NCI-H82 treated with DMSO at 0.1 percent for 48 hours (cell line): ENCODE data around the gene OPTN.
"Not testable (repeated sequence)": the region's sequence is repeated elsewhere in the genome, so short reads cannot be mapped to it uniquely, and the experiment has no call there.

Experiments
- DNase-seq: peaks from one replicate; lab custom pipeline; 2025; ENCODE audit not compliant: unreplicated experiment; lab: John Stamatoyannopoulos, UW

The OPTN gene

GRCh38 chr10:13089345-13089744 is 10.6 kb upstream of the OPTN start:
- DNase-seq: no peak

GRCh38 chr10:13090289-13090688 is 9.7 kb upstream of the OPTN start:
- no peak for DNase-seq

GRCh38 chr10:13091801-13092200 is 8.2 kb upstream of the OPTN start:
- DNase-seq: no peak

GRCh38 chr10:13092291-13093102 is 7.5 kb upstream of the OPTN start:
- DNase-seq: no peak

GRCh38 chr10:13094082-13094481 is 5.9 kb upstream of the OPTN start:
- not testable (repeated sequence) for DNase-seq

- no peak for DNase-seq
Observed at GRCh38 chr10:13095094-13095493, 4.9 kb upstream of the OPTN start.

GRCh38 chr10:13095929-13096328 is 4.0 kb upstream of the OPTN start:
- no peak for DNase-seq

GRCh38 chr10:13099144-13099665 is 758 bp upstream of the OPTN start:
- DNase-seq: peak; percentile 53

- DNase-seq: no peak
Observed at GRCh38 chr10:13100349-13101294, 659 bp downstream of the OPTN start.

GRCh38 chr10:13102002-13102794 is 2.2 kb downstream of the OPTN start:
- DNase-seq: no peak

- DNase-seq: no peak
Observed at GRCh38 chr10:13103554-13103953, 3.6 kb downstream of the OPTN start.

GRCh38 chr10:13104697-13105096 is 4.7 kb downstream of the OPTN start:
- no peak for DNase-seq

GRCh38 chr10:13105184-13105583 is 5.2 kb downstream of the OPTN start:
- DNase-seq: no peak

- DNase-seq: no peak
Observed at GRCh38 chr10:13106387-13107045, 6.6 kb downstream of the OPTN start.

- no peak for DNase-seq
Observed at GRCh38 chr10:13110908-13111307, 10.9 kb downstream of the OPTN start.

- no peak for DNase-seq
Observed at GRCh38 chr10:13113544-13113943, 13.6 kb downstream of the OPTN start.

- no peak for DNase-seq
Observed at GRCh38 chr10:13115832-13116803, 16.2 kb downstream of the OPTN start.

GRCh38 chr10:13117841-13118783 is 18.1 kb downstream of the OPTN start:
- DNase-seq: no peak
